NCI-H1694 (cell line): ENCODE data around the gene ZFHX3.
"Not testable (repeated sequence)": the region's sequence is repeated elsewhere in the genome, so short reads cannot be mapped to it uniquely, and the experiment has no call there.

ENCODE experiments used
- DNase-seq: peaks from one replicate; lab custom pipeline; 2025; lab: John Stamatoyannopoulos, UW

The ZFHX3 gene, protein sequence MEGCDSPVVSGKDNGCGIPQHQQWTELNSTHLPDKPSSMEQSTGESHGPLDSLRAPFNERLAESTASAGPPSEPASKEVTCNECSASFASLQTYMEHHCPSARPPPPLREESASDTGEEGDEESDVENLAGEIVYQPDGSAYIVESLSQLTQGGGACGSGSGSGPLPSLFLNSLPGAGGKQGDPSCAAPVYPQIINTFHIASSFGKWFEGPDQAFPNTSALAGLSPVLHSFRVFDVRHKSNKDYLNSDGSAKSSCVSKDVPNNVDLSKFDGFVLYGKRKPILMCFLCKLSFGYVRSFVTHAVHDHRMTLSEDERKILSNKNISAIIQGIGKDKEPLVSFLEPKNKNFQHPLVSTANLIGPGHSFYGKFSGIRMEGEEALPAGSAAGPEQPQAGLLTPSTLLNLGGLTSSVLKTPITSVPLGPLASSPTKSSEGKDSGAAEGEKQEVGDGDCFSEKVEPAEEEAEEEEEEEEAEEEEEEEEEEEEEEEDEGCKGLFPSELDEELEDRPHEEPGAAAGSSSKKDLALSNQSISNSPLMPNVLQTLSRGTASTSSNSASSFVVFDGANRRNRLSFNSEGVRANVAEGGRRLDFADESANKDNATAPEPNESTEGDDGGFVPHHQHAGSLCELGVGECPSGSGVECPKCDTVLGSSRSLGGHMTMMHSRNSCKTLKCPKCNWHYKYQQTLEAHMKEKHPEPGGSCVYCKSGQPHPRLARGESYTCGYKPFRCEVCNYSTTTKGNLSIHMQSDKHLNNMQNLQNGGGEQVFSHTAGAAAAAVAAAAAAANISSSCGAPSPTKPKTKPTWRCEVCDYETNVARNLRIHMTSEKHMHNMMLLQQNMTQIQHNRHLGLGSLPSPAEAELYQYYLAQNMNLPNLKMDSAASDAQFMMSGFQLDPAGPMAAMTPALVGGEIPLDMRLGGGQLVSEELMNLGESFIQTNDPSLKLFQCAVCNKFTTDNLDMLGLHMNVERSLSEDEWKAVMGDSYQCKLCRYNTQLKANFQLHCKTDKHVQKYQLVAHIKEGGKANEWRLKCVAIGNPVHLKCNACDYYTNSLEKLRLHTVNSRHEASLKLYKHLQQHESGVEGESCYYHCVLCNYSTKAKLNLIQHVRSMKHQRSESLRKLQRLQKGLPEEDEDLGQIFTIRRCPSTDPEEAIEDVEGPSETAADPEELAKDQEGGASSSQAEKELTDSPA (N-terminal part only)

GRCh38 chr16:73047536-73048291 is at the start of gene ZFHX3:
Gene ZFHX3 (minus strand): TSS chr16:73048128. CDS start chr16:72960145, 87,983 bp downstream.
- DNase-seq: no peak

- DNase-seq: no peak
Observed at GRCh38 chr16:73096510-73096909, 48.6 kb upstream of the ZFHX3 start.

- DNase-seq: no peak
Observed at GRCh38 chr16:73095885-73096421, 48.0 kb upstream of the ZFHX3 start.

DNA sequence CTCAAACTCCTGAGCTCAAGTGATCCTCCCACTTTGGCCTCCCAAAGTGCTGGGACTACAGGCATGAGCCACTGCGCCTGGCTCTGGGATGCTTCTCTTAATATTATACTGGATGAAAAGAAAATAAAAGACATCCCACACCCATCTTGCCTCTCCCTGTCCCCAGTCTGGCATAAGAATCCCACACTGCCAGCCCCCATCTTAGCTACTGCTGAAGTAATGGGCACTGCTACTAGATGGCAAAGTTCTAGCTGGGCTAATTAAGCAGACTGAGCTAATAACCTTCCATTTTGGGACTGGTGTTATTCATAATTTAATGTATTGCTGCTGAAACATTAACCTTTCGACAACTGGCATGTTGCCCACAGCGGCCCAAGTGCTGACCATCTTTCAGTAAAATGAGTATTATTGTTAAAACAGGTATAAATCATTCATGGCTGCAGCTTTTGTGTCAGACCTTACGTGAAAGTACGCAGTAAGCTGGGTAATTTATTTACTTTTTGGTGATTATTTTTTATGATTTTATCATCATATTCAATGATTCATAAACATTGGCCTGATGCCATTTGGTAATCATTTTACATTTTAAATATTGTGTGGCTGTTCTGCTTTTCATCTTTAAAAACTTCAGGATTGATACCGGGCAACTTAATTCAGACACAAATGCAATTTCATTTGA is 47.4 kb upstream of the ZFHX3 start:
- DNase-seq: no peak

DNA sequence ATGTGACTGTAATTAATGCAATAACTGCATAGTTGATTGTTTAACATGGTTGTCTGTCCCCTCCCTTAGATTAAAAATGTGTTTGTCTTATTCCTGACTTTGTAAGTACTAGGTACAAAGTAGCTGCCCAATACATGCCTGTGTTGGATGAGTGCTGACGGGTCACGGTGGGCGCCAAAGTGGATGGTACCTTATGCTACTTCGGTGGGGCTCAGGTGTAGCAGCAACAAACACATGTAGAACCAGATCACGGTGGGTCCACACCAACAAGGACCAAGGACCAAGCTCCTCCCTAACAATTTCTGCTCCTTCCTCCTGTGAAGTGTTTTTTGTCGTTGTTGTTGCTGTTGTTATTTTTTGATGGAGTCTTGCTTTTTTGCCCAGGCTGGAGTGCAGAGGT is 46.4 kb upstream of the ZFHX3 start:
- no peak for DNase-seq

DNA sequence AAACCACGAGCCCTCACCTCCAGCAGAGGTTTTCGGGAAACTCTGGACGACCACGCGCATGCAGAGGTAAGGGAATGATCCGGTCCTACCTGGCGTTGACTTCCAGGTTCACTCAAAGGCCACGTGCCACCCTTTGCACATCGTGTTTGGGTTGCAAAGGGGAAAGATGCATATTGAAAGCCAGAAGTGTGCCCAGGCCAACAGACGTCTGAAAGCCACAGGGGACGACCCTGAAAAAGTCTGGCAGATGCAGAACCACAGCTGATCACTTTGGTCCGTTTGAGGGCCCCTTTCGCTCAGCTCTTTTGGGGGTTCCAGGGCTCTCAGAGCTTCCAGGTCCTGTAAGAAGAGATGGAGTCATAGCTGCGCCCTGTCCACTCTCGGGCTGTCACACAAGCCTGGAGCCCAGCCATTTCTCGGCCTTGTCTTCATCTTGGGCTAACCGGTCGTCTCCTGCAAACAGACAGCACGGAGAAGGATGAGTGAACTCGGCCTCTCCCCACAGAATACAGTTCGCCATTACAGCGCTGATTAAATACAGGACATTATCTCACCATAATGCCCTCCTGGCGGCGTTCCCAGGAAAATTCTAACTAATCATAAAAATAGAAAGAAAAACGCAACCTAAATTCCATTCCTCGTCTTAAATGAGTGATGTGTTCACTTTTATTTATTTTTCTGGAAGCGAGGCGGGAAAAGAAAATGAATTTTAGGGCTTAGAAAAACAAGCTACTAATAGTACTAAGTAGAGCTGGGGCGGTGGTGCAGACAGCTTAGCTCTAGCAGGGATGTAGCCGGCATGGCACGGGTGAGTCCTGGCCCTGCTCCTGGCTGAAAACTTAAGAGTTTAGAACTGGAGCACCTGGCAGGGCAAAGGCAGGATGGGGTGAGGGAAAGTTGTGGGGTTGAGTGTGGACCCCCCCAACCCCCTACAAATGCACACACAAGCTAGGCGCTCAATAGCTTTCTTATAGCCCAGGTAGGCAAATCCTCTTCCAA is 45.5 kb upstream of the ZFHX3 start:
- DNase-seq: no peak

GRCh38 chr16:73092236-73092781 is 44.4 kb upstream of the ZFHX3 start:
- no peak for DNase-seq

GRCh38 chr16:73091174-73091573 is 43.2 kb upstream of the ZFHX3 start:
- DNase-seq: peak; percentile 14

- DNase-seq: no peak
Observed at GRCh38 chr16:73089420-73089819, 41.5 kb upstream of the ZFHX3 start.

DNA sequence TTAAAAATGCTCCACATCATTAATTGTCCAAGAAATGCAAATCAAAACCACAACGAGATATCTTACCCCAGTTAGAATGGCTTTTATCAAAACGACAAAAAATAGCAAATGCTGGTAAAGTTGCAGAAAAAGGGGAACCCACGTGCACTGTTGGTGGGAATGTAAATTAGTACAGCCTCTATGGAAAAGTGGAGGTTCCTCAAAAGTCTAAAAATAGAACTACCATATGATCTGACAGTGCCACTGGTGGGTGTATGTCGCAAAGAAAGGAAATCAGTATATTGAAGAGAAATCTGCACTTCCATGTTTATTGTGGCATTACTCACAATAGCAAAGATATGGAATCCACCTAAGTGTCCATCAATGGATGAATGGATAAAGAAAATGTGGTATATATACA is 38.2 kb upstream of the ZFHX3 start:
- no peak for DNase-seq

GRCh38 chr16:73083271-73083670 is 35.3 kb upstream of the ZFHX3 start:
- DNase-seq: no peak

GRCh38 chr16:73082634-73083051 is 34.7 kb upstream of the ZFHX3 start:
- not testable (repeated sequence) for DNase-seq

DNA sequence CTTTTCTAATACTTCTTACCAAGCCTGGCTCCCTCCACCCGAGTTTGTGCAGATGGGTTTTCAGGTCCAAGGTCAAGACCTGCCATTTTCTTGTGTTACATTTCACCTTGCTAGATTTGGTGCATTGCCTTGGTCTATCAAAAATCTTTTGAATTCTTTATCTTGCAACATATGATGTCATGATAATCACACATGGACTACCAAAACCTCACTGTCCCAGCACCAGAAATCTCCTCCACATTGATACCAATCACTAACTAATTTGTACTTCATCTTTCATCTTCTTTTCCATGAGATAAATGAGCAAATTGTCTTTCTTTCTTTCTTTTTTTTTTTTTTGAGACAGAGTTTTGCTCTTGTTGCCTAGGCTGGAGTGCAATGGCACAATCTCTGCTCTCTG is 33.0 kb upstream of the ZFHX3 start:
- no peak for DNase-seq

DNA sequence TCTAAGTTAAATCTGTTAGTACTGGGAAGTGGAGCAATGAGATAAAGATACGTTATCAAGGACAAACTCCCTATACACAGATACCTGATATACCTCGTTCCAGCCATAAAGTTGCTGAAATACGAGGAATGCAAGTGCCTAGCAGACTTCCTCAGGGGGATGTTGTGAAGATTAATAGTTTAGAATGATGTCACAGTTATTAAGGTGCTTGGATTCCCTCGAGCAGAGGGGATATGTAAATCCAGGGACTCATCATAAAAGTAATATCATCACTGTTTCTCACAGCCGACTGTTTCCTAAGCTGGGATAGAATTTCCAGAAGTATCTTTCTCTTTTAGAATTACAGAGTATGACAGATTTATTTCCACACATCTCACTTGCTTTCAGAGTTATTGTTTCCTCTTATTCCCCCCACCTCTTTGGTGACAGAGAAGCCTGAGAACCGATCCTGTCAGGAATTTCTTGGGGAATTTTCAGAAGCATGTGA is 28.4 kb upstream of the ZFHX3 start:
- DNase-seq: no peak

DNA sequence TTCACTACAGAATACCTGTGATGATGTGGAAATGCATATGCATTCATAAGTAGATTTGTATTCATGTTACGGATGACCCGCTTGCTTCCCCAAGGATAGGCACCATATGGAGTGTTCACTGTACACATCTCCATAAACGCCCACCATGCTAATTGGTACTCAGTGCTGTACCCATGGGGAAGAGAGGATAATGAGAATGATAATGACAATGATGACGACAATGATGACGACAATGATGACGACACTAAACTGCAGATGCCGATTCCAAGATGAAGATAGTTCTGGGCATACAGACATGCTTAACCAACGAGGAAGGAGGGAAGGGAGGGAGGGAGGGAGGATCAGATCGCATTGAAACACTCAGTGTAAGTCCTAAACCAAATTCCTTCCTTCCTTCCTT is 26.5 kb upstream of the ZFHX3 start:
- no peak for DNase-seq

- DNase-seq: not testable (repeated sequence)
Observed at GRCh38 chr16:73072051-73072450, 24.1 kb upstream of the ZFHX3 start.

GRCh38 chr16:73071131-73071940 is 23.4 kb upstream of the ZFHX3 start:
- no peak for DNase-seq

- no peak for DNase-seq
Observed at GRCh38 chr16:73069581-73070262, 21.8 kb upstream of the ZFHX3 start.
